Left kidney (tissue), 8 donors: ENCODE data around the gene SEZ6. TPM values are rescaled to one million over a fixed set of nuclear protein-coding genes. Genes with fewer than 3 reads are reported as not detected.

Experiments used
- DNase-seq: peaks from one replicate; pipeline ENCODE4 v3.0.0-alpha.2; 2013
- long read RNA-seq, 8 donors: transcript quantifications; one replicate each; lab custom pipeline, GENCODE V29; 2026
- polyA plus RNA-seq: library from polyadenylated mRNA; unstranded; fragments of 120-200 nt; gene quantifications from one replicate; pipeline ENCODE4 v1.2.1, GENCODE V29; 2013; ENCODE audit not compliant: insufficient read length

SEZ6 gene, protein sequence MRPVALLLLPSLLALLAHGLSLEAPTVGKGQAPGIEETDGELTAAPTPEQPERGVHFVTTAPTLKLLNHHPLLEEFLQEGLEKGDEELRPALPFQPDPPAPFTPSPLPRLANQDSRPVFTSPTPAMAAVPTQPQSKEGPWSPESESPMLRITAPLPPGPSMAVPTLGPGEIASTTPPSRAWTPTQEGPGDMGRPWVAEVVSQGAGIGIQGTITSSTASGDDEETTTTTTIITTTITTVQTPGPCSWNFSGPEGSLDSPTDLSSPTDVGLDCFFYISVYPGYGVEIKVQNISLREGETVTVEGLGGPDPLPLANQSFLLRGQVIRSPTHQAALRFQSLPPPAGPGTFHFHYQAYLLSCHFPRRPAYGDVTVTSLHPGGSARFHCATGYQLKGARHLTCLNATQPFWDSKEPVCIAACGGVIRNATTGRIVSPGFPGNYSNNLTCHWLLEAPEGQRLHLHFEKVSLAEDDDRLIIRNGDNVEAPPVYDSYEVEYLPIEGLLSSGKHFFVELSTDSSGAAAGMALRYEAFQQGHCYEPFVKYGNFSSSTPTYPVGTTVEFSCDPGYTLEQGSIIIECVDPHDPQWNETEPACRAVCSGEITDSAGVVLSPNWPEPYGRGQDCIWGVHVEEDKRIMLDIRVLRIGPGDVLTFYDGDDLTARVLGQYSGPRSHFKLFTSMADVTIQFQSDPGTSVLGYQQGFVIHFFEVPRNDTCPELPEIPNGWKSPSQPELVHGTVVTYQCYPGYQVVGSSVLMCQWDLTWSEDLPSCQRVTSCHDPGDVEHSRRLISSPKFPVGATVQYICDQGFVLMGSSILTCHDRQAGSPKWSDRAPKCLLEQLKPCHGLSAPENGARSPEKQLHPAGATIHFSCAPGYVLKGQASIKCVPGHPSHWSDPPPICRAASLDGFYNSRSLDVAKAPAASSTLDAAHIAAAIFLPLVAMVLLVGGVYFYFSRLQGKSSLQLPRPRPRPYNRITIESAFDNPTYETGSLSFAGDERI
- 0.63 TPM for polyA plus RNA-seq
- long read RNA-seq, donor 1 = 0 reads
- long read RNA-seq, donor 2 = 0 reads
- long read RNA-seq, donor 3 = 0 reads
- long read RNA-seq, donor 4 = 0 reads
- long read RNA-seq, donor 5 = 0 reads
- long read RNA-seq, donor 6 = 0 reads
- long read RNA-seq, donor 7 = 0 reads
- long read RNA-seq, donor 8 = 0 reads

DNA sequence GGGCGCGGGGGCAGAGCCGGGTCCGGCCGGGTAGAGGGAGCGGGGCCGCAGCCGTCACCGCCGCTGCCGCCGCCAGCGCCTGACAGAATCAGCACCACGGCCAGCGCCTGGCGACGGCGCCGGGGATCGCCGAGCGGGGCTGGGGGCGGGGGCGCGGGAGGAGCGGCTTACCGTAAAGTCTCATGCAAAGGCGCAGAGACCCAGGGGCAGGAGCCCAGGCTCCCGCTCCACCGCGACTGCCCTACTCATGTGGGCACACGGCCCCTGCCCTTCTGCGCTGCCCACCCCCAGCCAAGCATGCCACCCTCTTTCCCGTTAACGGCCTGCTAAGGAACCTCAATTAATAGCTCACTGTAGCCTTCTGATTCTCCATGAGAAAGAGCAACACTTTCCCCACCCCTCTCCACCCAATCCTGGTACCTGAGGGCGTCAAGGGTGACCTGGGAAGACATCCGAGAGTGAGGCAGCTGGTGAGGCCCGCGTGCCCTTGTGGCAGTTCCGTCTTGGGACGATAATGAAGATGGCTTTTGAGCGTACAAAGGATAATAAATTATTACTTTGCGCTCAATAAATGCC, at the start of gene SEZ6:
Gene SEZ6, minus strand, starts transcription at position 98 of the 576 bp plus-strand sequence. CDS start 164 bp downstream, outside the sequence.
- DNase-seq = peak; percentile 83

- DNase-seq = no peak
Measured at GRCh38 chr17:29054835-29055234, 49.0 kb upstream of the SEZ6 start.

DNA sequence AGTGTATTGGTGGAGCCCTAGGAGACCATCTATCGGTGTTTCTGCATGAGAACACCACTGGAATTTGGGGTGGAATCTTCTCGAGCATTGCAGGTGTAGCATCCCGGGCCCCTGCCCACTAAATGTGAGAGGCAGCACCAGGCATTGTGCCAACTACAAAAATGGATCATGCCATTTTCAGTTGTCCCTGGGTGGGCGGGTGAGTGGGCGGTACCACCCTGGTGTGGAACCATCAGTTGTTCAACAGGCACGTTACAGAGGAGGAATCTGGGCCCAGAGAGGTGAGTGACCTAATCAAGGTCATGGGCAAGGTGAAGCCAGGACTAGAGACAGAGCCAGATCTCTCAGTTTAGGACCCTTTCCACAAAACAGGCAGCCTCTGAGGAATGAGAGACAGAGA, 45.9 kb upstream of the SEZ6 start:
- no peak for DNase-seq

DNA sequence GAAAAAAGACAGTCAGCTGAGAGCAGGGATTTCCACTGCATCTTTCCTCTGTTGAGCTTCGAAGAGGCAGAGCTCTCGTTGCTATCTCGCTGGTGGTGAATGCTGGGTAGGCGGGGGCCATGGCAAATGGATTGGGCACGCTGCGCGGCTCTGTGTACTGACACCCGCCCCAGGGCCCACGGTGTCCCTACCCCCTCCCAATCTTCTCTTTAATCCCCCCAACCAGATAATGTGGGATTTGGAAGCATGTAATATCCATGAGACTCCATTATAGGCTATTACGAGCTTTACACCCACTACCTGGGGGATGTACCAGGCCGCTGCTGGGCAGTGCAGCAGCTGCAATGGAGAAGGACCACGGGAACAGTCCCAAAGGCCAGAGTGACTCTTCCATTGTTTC, 45.4 kb upstream of the SEZ6 start:
- DNase-seq = no peak

DNA sequence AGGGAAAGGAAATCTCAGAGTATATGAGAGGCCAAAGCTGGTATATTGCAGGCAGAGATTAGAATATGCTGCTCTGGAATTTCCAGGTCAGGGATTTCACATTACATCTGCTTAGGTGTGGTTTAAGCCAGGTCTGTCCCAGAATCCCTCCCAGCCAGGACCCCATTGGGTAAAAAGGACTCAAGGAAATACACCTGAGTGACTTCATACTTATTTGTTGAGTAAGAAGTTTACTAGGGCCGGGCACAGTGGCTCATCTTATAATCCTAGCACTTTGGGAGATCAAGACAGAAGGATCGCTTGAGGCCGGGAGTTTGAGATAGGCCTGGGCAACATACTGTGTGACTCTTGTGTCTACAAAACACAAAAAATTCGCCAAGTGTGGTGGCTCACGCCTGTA, 44.3 kb upstream of the SEZ6 start:
- no peak for DNase-seq

GRCh38 chr17:29049541-29050145, 43.8 kb upstream of the SEZ6 start:
- DNase-seq = no peak

- DNase-seq = no peak
Measured at GRCh38 chr17:29048440-29049368, 42.9 kb upstream of the SEZ6 start.

GRCh38 chr17:29046473-29046839, 40.6 kb upstream of the SEZ6 start:
- DNase-seq = no peak

GRCh38 chr17:29045734-29046472, 40.1 kb upstream of the SEZ6 start:
- DNase-seq = no peak

DNA sequence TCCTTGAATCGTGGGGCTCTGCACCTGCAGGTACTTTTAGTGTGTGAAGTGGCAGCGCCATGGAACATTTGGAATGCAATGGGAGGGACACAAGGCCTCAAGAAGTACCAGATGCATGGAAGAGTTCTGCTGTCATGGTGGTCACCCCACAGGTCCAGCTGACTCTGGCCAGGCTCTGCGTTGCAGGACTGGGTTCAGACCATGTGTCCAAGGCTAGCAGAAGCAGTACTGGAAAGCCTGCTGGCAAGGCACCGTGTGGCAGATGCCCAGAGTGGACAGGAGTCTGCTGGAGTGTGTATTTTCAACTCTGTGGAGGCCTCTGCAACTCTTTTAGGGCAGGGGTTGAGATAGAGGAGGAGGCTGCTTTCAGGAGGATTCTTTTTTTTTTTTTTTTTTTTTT, 39.2 kb upstream of the SEZ6 start:
- DNase-seq = no peak

DNA sequence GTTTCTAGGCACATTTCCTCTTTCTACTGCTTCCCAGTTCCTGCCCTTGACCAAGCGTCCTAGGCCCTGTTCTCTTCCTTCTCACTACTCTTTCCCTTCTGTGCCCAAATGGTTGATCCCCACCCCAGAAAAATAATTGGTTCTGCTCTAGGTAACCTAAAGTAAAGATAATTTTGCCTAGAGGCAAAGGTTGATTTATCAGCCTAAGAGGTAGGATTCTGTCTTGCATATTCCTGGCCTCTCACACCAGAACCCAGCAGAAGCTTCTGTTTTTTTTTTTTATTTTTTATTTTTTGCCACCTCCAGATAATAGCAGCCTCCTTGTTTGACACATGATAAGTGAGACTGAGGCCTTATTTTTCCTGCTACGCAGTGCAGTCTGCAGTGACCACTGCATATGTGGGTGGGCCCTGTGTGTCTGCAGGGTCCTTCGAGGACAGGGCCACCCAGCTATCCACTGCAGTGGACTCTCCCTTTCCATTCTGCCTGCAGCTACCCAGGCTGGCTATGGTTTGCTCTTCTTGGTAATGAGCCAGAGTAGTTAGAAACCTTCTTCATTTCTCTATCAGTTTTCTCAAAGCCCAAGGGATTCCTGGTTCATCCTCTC, 37.8 kb upstream of the SEZ6 start:
- no peak for DNase-seq

- DNase-seq = peak; percentile 55
Measured at GRCh38 chr17:29042679-29043538, 37.1 kb upstream of the SEZ6 start, which contains the start of gene PIPOX. TSS of gene PIPOX (plus strand) at chr17:29043141. CDS start at chr17:29043226, 85 bp downstream.

DNA sequence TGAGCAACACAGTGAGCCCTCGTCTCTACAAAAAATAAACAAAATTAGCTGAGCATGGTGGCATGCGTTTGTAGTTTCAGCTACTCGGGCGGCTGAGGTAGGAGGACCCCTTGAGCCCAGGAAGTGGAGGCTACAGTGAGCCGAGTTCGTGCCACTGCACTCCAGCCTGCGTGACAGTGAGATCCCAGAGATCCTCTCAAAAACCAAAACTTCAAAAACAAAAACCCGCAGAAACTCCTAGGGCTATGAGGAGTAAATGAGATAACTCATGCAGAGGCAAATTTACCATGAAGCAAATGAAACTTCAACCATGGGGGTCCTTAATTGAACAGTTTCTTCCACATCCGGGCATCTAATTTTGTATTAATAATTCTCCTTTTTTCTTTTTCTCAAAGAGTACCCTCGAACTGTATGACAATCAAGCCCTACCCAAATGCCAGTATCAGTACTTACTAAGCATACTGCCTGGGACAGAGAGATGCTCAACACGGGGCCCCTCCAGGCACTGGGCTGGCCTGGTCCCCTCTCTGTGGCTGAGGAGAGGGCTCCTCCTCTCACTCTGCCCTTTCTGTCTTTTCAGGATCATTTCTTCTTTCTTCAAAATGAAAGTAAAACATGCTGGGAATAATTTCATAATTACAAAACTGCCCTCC, 36.3 kb upstream of the SEZ6 start:
- no peak for DNase-seq

- no peak for DNase-seq
Measured at GRCh38 chr17:29041571-29041970, 35.7 kb upstream of the SEZ6 start.

GRCh38 chr17:29041091-29041490, 35.3 kb upstream of the SEZ6 start:
- DNase-seq = no peak

- no peak for DNase-seq
Measured at GRCh38 chr17:29039764-29040598, 34.1 kb upstream of the SEZ6 start.
